ENCODE data around the gene AHCY. TPM values are rescaled to one million over a fixed set of nuclear protein-coding genes. Genes with fewer than 3 reads are reported as not detected.

Gene AHCY
- total RNA-seq, 1 experiment from 2014 or later = 350 TPM

DNA sequence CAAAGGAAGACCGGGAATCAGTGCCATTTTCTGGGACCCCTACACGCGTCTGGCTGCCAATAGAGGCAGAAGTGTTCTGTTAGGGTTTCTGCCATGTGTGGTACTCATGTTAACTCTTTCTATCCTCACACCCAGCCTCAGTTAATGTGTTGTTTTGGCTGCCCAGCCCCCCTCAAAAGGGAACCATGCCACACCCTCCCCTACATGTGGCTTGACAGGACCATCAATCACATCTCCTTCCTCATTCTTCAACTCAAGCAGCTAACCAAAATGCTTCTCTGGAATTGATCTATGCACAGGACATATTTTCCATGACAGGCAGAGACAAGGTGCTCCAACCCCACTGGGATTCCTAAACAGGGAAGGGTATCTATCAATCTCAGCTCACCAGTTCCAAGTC, 22.0 kb downstream of the AHCY start:
- intact Hi-C loops (cut with micrococcal nuclease) = no loop called here
- DNase-seq (ENCODE audit: low read depth, low spot score) (no peak), ATAC-seq (no peak)
- Histone ChIP-seq H3K36me3 (ENCODE audit: control insufficient read depth in 1 of 2, insufficient read depth in 2 of 2, low read length in 2 of 2) (peaks cover 55 to 89% of the 10 kb centered on the region in 2 experiments), H3K27ac (ENCODE audit: low read depth, low read length) (no peak overlapping the region), H3K27me3 (ENCODE audit: insufficient read depth, low read length) (no peaks in the 10 kb centered on the region), H3K4me3 (replicated peaks in 1 of 2; ENCODE audit: low read depth in 1 of 2, low read length in 2 of 2) (no peak overlapping the region), H3K79me2 (ENCODE audit: insufficient read depth, low read length) (no peaks in the 10 kb centered on the region), H4K20me1 (ENCODE audit: insufficient read depth) (no peaks in the 10 kb centered on the region), H3K9me2 (ENCODE audit: insufficient read depth) (no peaks in the 10 kb centered on the region), H3K4me1 (ENCODE audit: control insufficient read depth in 1 of 2, insufficient read depth in 2 of 2, low read length in 2 of 2) (no peaks in the 10 kb centered on the region), H3K9me3 (ENCODE audit: control insufficient read depth in 1 of 2, insufficient read depth in 1 of 2, low read depth in 1 of 2, low read length in 2 of 2) (no peaks in the 10 kb centered on the region), H3K4me2 (ENCODE audit: low read length) (no peak overlapping the region), H2AFZ (ENCODE audit: low read depth, low read length, poor library complexity, severe bottlenecking) (no peak overlapping the region), H3K9ac (ENCODE audit: low read length) (no peak overlapping the region)
- CTCF ChIA-PET = no interaction called here
- RAD21 ChIA-PET (ENCODE audit: low non-redundant PET in 1 of 2, low total read pairs in 2 of 2, uncharacterized antibody in 2 of 2, unreplicated experiment in 2 of 2) = no interaction called here
- no TSS peak for BruUV-seq (replicated peaks)
- POLR2A ChIA-PET = no interaction called here
- TF ChIP-seq RAD21 (IDR thresholded peaks at IDR 0.05; ENCODE audit: low read depth) (no peak), POLR2AphosphoS5 (IDR thresholded peaks at IDR 0.05; ENCODE audit: low read depth, low read length) (no peak), EZH2 (IDR thresholded peaks at IDR 0.05) (no peak), SRF (IDR thresholded peaks at IDR 0.05; ENCODE audit: low read depth) (no peak), ZFX (IDR thresholded peaks at IDR 0.05) (no peak), EGR1 (IDR thresholded peaks at IDR 0.05; ENCODE audit: low read depth) (no peak), CEBPB (IDR thresholded peaks at IDR 0.05; ENCODE audit: low read depth) (no peak), ZNF274 (IDR thresholded peaks at IDR 0.05; ENCODE audit: low read depth, low read length) (no peak), ELF1 (IDR thresholded peaks at IDR 0.05; ENCODE audit: borderline replicate concordance, low read depth) (no peak), FOSL1 (IDR thresholded peaks at IDR 0.05; ENCODE audit: low read depth) (no peak), POLR2A (IDR thresholded peaks at IDR 0.05; ENCODE audit: borderline replicate concordance, extremely low read depth, insufficient read depth, insufficient read length) (no peak), JUND (IDR thresholded peaks at IDR 0.05) (no peak), TCF7L2 (IDR thresholded peaks at IDR 0.05; ENCODE audit: borderline replicate concordance, extremely low read depth, insufficient read depth, insufficient read length) (no peak)
- TF ChIP-seq, protein P1, sequence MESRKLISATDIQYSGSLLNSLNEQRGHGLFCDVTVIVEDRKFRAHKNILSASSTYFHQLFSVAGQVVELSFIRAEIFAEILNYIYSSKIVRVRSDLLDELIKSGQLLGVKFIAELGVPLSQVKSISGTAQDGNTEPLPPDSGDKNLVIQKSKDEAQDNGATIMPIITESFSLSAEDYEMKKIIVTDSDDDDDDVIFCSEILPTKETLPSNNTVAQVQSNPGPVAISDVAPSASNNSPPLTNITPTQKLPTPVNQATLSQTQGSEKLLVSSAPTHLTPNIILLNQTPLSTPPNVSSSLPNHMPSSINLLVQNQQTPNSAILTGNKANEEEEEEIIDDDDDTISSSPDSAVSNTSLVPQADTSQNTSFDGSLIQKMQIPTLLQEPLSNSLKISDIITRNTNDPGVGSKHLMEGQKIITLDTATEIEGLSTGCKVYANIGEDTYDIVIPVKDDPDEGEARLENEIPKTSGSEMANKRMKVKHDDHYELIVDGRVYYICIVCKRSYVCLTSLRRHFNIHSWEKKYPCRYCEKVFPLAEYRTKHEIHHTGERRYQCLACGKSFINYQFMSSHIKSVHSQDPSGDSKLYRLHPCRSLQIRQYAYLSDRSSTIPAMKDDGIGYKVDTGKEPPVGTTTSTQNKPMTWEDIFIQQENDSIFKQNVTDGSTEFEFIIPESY (IDR thresholded peaks at IDR 0.05; ENCODE audit: extremely low read depth, insufficient replicate concordance, low read length) = no peak
- TF ChIP-seq, protein P2, sequence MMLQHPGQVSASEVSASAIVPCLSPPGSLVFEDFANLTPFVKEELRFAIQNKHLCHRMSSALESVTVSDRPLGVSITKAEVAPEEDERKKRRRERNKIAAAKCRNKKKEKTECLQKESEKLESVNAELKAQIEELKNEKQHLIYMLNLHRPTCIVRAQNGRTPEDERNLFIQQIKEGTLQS (IDR thresholded peaks at IDR 0.05) = no peak
- TF ChIP-seq, protein P3, sequence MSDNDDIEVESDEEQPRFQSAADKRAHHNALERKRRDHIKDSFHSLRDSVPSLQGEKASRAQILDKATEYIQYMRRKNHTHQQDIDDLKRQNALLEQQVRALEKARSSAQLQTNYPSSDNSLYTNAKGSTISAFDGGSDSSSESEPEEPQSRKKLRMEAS (IDR thresholded peaks at IDR 0.05) = no peak
- TF ChIP-seq, protein P4, sequence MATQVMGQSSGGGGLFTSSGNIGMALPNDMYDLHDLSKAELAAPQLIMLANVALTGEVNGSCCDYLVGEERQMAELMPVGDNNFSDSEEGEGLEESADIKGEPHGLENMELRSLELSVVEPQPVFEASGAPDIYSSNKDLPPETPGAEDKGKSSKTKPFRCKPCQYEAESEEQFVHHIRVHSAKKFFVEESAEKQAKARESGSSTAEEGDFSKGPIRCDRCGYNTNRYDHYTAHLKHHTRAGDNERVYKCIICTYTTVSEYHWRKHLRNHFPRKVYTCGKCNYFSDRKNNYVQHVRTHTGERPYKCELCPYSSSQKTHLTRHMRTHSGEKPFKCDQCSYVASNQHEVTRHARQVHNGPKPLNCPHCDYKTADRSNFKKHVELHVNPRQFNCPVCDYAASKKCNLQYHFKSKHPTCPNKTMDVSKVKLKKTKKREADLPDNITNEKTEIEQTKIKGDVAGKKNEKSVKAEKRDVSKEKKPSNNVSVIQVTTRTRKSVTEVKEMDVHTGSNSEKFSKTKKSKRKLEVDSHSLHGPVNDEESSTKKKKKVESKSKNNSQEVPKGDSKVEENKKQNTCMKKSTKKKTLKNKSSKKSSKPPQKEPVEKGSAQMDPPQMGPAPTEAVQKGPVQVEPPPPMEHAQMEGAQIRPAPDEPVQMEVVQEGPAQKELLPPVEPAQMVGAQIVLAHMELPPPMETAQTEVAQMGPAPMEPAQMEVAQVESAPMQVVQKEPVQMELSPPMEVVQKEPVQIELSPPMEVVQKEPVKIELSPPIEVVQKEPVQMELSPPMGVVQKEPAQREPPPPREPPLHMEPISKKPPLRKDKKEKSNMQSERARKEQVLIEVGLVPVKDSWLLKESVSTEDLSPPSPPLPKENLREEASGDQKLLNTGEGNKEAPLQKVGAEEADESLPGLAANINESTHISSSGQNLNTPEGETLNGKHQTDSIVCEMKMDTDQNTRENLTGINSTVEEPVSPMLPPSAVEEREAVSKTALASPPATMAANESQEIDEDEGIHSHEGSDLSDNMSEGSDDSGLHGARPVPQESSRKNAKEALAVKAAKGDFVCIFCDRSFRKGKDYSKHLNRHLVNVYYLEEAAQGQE (IDR thresholded peaks at IDR 0.05; ENCODE audit: low read depth) = no peak

Data from HCT116 (cell line).